ENCODE measurements around the gene ATP13A4. TPM values are rescaled to one million over a fixed set of nuclear protein-coding genes. Genes with fewer than 3 reads are reported as not detected.

Gene ATP13A4
- total and polyA plus RNA-seq, 2 of the 8 experiments (the other 6 are each of a cell fraction or from before 2014, with no cell fraction given), result 0.12 TPM; not detected in 1

DNA sequence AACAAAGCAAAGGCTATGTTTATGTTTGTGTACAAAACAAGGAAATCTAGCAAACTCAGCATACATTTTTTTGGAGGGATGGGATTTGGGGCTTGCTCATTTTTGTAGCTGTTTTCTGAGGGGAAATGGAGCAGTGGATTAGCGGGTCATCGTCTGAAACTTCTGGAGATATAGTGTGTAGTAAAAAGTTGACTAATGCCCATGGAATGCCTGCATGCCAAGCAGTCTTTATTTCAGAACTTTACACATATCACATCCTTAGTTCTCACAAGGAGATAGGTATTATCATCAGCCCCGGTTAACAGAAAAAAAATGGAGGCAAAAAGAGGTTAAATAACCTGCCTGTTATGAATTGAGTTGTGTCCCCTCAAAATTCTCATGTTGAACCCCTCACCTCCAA lies 47.1 kb downstream of the ATP13A4 start (continued):
- TF ChIP-seq ATF2 (IDR thresholded peaks at IDR 0.05; ENCODE audit: low read length) (no peak), HDAC6 (IDR thresholded peaks at IDR 0.05; ENCODE audit: low read depth, low read length) (no peak), HDAC2 (IDR thresholded peaks at IDR 0.05; ENCODE audit: borderline replicate concordance in 1 of 2, low read depth in 2 of 2, low read length in 2 of 2) (no peak)
